ENCODE data around the gene MX2. TPM values are rescaled to one million over a fixed set of nuclear protein-coding genes. Genes with fewer than 3 reads are reported as not detected.

MX2 gene
- total and polyA plus RNA-seq, 7 experiments from 2014 or later, result 46.7 to 116 (median 99.8) TPM

DNA sequence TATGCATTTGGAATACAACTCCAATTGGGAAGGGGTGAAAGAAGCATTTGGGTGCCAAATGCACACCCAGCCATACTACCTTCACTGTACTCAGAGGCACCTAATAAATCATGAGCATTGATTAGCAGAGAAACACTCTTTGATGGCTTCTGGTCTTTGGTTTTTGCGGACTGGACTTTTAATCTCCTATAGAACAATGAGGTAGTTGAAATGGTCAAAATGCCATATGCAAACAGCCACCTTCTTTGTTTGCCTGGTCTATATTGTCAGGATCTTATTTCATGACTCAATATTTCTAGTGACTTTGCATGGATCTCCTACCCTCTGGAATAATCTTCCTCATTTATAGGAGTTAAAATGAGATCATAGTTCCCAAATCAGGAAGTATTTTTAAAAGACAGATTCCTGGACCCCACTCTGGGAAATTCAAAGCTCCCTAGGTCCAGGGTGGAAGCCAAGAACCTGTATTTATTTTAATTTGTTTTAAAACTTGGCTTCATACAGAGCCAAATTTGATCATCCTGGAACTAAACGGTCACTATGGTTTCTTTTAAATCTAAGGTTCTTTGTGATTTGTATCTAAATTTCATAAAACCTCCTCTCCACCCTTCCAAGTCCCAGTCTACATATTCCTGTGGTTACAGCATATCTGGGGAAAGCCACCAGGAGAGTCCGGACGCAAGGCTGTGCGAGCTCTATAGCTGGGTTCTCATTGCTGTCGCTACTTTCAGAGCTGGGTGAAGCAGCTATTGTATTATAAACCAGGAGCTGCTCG, 36.5 kb upstream of the MX2 start:
- intact Hi-C loops (cut with micrococcal nuclease), result no loop called here
- POLR2A ChIA-PET, result no interaction called here
- no peaks in the 10 kb centered on the region for H3K36me3 ChIP-seq (ENCODE audit: control insufficient read depth in 2 of 3, insufficient read depth in 3 of 3, low read length in 3 of 3)
- H3K36me3 Mint-ChIP-seq, result no peaks in the 10 kb centered on the region
- CTCF ChIA-PET, result interaction anchor here (1.2 kb wide), 1 partner anchor 7 kb away, joined by 4 read pairs; no protein-coding TSS in a partner anchor
- peaks cover 0 to 16% (median 5%) of the 10 kb centered on the region in 7 donors for H3K4me1 Mint-ChIP-seq
- ATAC-seq (no peak), DNase-seq (no peak)
- peaks cover 0 to 14% (median 4%) of the 10 kb centered on the region in 5 donors for H3K27me3 Mint-ChIP-seq
- H3K27ac Mint-ChIP-seq, result no peak overlapping the region
- H3K9me3 ChIP-seq (ENCODE audit: control insufficient read depth in 2 of 3, low read length in 3 of 3), result no peaks in the 10 kb centered on the region
- H3K4me1 ChIP-seq (ENCODE audit: control insufficient read depth in 2 of 2, insufficient read depth in 2 of 2, low read length in 2 of 2), result peaks cover 0 to 8% of the 10 kb centered on the region in 2 donors
- H3K4me3 Mint-ChIP-seq, result no peak overlapping the region
- H3K27me3 ChIP-seq (ENCODE audit: control insufficient read depth in 2 of 2, insufficient read depth in 2 of 2, low read length in 2 of 2), result no peaks in the 10 kb centered on the region
- H3K27ac ChIP-seq (ENCODE audit: low read depth, low read length), result no peak overlapping the region
- H3K9me3 Mint-ChIP-seq, result no peaks in the 10 kb centered on the region
- H3K4me3 ChIP-seq (ENCODE audit: low read length), result no peak overlapping the region

GRCh38 chr21:41326414-41327080, 35.3 kb upstream of the MX2 start:
- Histone ChIP-seq H3K4me3 (ENCODE audit: low read length) (no peak overlapping the region), H3K27ac (ENCODE audit: low read depth, low read length) (no peak overlapping the region), H3K9me3 (ENCODE audit: control insufficient read depth in 2 of 3, low read length in 3 of 3) (no peaks in the 10 kb centered on the region), H3K4me1 (ENCODE audit: control insufficient read depth in 2 of 2, insufficient read depth in 2 of 2, low read length in 2 of 2) (peaks cover 0 to 3% of the 10 kb centered on the region in 2 donors), H3K36me3 (ENCODE audit: control insufficient read depth in 2 of 3, insufficient read depth in 3 of 3, low read length in 3 of 3) (no peaks in the 10 kb centered on the region), H3K27me3 (ENCODE audit: control insufficient read depth in 2 of 2, insufficient read depth in 2 of 2, low read length in 2 of 2) (no peaks in the 10 kb centered on the region)
- H3K4me1 Mint-ChIP-seq, result peaks cover 0 to 5% (median 2%) of the 10 kb centered on the region in 7 donors
- POLR2A ChIA-PET, result no interaction called here
- no peaks in the 10 kb centered on the region for H3K9me3 Mint-ChIP-seq
- DNase-seq, result no peak
- no peak for ATAC-seq
- no peak overlapping the region for H3K27ac Mint-ChIP-seq
- CTCF ChIA-PET, result interaction anchor here (1.2 kb wide), 1 partner anchor 9 kb away, joined by 4 read pairs; no protein-coding TSS in a partner anchor
- H3K27me3 Mint-ChIP-seq, result peaks cover 0 to 14% (median 4%) of the 10 kb centered on the region in 5 donors
- H3K4me3 Mint-ChIP-seq, result no peak overlapping the region
- intact Hi-C loops (cut with micrococcal nuclease), result no loop called here
- H3K36me3 Mint-ChIP-seq, result no peaks in the 10 kb centered on the region

DNA sequence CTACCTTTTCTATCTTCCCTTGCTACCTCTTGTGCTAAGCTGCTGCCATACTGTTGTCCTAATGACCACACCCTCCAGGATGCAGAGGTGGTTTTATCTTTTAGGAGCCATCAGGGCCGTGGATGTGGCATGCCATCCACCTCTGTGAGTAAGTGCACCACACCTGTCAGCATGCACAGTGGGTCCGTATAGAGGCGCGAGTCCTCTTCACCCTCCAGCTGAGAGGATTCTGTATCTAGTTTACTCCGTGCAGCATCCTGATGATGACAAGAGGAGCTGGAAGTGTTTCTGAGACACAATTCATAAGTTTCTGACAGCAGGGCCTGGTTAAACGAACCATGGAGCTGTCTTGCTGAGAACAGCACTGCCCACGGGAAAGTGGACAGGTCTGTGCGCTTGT, 34.1 kb upstream of the MX2 start:
- no peak for DNase-seq
- H3K4me1 Mint-ChIP-seq, result no peaks in the 10 kb centered on the region
- H3K9me3 ChIP-seq (ENCODE audit: control insufficient read depth in 2 of 3, low read length in 3 of 3), result no peaks in the 10 kb centered on the region
- H3K9me3 Mint-ChIP-seq, result peaks cover 0 to 4% (median 0%) of the 10 kb centered on the region in 11 donors
- H3K27ac ChIP-seq (ENCODE audit: low read depth, low read length), result no peak overlapping the region
- H3K27me3 Mint-ChIP-seq, result peaks cover 0 to 21% (median 0%) of the 10 kb centered on the region in 5 donors
- no peak overlapping the region for H3K4me3 Mint-ChIP-seq
- H3K27ac Mint-ChIP-seq, result no peak overlapping the region
- no peaks in the 10 kb centered on the region for H3K36me3 Mint-ChIP-seq
- POLR2A ChIA-PET, result no interaction called here
- H3K4me3 ChIP-seq (ENCODE audit: low read length), result no peak overlapping the region
- no peak for ATAC-seq
- CTCF ChIA-PET, result no interaction called here
- no peaks in the 10 kb centered on the region for H3K4me1 ChIP-seq (ENCODE audit: control insufficient read depth in 2 of 2, insufficient read depth in 2 of 2, low read length in 2 of 2)
- intact Hi-C loops (cut with micrococcal nuclease), result no loop called here
- no peaks in the 10 kb centered on the region for H3K27me3 ChIP-seq (ENCODE audit: control insufficient read depth in 2 of 2, insufficient read depth in 2 of 2, low read length in 2 of 2)
- no peaks in the 10 kb centered on the region for H3K36me3 ChIP-seq (ENCODE audit: control insufficient read depth in 2 of 3, insufficient read depth in 3 of 3, low read length in 3 of 3)

DNA sequence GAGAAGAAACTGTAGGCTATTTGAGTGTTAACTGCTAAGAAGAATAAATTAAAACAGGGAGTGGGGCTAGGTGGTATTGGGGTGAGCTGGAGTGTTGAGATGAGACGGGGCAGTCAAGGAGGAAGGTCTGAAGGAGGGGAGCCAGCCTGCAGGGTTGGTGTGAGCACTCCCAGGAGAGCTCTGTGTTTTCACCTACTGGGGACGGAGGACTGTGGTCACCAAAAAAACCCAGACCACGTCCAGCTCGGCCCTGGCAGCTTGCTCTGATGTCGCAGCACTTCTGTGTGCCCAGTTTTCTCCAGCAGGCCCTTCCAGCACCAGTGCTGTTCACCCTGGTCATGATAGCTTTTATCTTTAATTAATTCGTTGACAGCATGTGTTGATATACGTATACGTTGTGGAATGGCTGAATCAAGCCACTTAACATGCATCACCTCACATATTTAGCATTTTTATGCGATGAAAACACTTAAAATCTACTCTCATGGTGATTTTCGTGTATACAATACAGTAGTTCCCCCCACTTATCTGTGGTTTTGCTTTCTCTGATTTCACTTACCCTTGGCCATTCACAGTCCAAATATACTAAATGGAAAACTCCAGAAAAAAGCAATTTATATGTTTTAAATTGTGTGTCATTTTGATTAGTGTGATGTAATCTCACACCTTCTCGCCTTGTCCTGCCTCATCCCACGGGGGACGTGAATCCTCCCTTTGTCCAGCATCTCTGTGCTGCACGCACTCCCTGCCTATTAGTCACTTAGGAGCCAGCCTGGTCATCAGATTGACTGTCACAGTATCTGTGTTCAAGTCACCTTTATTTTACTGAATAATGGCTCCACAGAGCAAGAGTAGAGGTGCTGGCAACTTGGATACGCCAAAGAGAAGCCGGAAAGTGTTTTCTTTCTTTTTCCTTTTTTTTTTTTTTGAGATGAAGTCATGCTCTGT, 32.9 kb upstream of the MX2 start:
- Histone ChIP-seq H3K27me3 (ENCODE audit: control insufficient read depth in 2 of 2, insufficient read depth in 2 of 2, low read length in 2 of 2) (no peaks in the 10 kb centered on the region), H3K27ac (ENCODE audit: low read depth, low read length) (no peak overlapping the region), H3K36me3 (ENCODE audit: control insufficient read depth in 2 of 3, insufficient read depth in 3 of 3, low read length in 3 of 3) (no peaks in the 10 kb centered on the region), H3K9me3 (ENCODE audit: control insufficient read depth in 2 of 3, low read length in 3 of 3) (peaks cover 0 to 7% (median 2%) of the 10 kb centered on the region in 3 experiments), H3K4me3 (ENCODE audit: low read length) (no peak overlapping the region), H3K4me1 (ENCODE audit: control insufficient read depth in 2 of 2, insufficient read depth in 2 of 2, low read length in 2 of 2) (no peaks in the 10 kb centered on the region)
- ChIA-PET POLR2A (no interaction called here), CTCF (no interaction called here)
- no peak for ATAC-seq
- intact Hi-C loops (cut with micrococcal nuclease), result no loop called here
- peaks cover 0 to 29% (median 4%) of the 10 kb centered on the region in 5 donors for H3K27me3 Mint-ChIP-seq
- H3K4me3 Mint-ChIP-seq, result no peak overlapping the region
- peaks cover 0 to 7% (median 0%) of the 10 kb centered on the region in 5 donors for H3K36me3 Mint-ChIP-seq
- no peaks in the 10 kb centered on the region for H3K4me1 Mint-ChIP-seq
- peaks cover 0 to 13% (median 6%) of the 10 kb centered on the region in 11 donors for H3K9me3 Mint-ChIP-seq
- no peak overlapping the region for H3K27ac Mint-ChIP-seq
- DNase-seq, result no peak

DNA sequence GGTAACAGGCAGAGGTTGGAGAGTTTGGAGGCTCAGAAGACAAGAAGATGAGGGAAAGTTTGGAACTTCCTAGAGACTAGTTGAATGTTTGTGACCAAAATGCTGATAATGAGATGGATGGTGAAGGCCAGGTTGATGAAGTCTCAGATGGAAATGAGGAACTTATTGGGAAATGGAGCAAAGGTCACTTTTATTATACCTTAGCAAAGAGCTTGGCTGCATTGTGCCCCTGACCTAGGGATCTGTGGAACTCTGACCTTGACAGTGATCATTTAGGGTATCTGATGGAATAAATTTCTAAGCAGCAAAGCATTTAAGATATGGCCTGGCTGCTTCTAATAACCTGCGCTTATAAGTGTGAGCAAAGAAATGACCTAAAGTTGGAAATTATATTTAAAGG, 28.1 kb upstream of the MX2 start:
- H3K9me3 ChIP-seq (ENCODE audit: control insufficient read depth in 2 of 3, low read length in 3 of 3), result peaks cover 0 to 11% (median 9%) of the 10 kb centered on the region in 3 experiments
- H3K9me3 Mint-ChIP-seq, result peaks cover 2 to 29% (median 8%) of the 10 kb centered on the region in 11 donors
- intact Hi-C loops (cut with micrococcal nuclease), result no loop called here
- H3K27ac Mint-ChIP-seq, result peak overlapping the region in 1 of 9 donors; percentile 7
- no peak overlapping the region for H3K4me3 ChIP-seq (ENCODE audit: low read length)
- DNase-seq, result no peak
- peaks cover 0 to 29% (median 5%) of the 10 kb centered on the region in 5 donors for H3K27me3 Mint-ChIP-seq
- H3K4me1 ChIP-seq (ENCODE audit: control insufficient read depth in 2 of 2, insufficient read depth in 2 of 2, low read length in 2 of 2), result no peaks in the 10 kb centered on the region
- ATAC-seq, result no peak
- H3K27me3 ChIP-seq (ENCODE audit: control insufficient read depth in 2 of 2, insufficient read depth in 2 of 2, low read length in 2 of 2), result no peaks in the 10 kb centered on the region
- POLR2A ChIA-PET, result no interaction called here
- no peak overlapping the region for H3K27ac ChIP-seq (ENCODE audit: low read depth, low read length)
- H3K36me3 ChIP-seq (ENCODE audit: control insufficient read depth in 2 of 3, insufficient read depth in 3 of 3, low read length in 3 of 3), result no peaks in the 10 kb centered on the region
- H3K4me3 Mint-ChIP-seq, result no peak overlapping the region
- H3K36me3 Mint-ChIP-seq, result peaks cover 0 to 13% (median 0%) of the 10 kb centered on the region in 5 donors
- no peaks in the 10 kb centered on the region for H3K4me1 Mint-ChIP-seq
- CTCF ChIA-PET, result no interaction called here

- intact Hi-C loops (cut with micrococcal nuclease), result loop anchor here in 1 of 2 donors (5.0 kb wide), 1 partner anchor 50 kb away; no protein-coding TSS in a partner anchor
- Mint-ChIP-seq H3K9me3 (peaks cover 2 to 35% (median 13%) of the 10 kb centered on the region in 11 donors), H3K27ac (no peak overlapping the region), H3K36me3 (peaks cover 0 to 17% (median 5%) of the 10 kb centered on the region in 5 donors), H3K27me3 (peaks cover 0 to 30% (median 5%) of the 10 kb centered on the region in 5 donors), H3K4me3 (no peak overlapping the region), H3K4me1 (no peaks in the 10 kb centered on the region)
- ChIA-PET CTCF (no interaction called here), POLR2A (interaction anchor here (1.0 kb wide), 1 partner anchor 34 kb away, joined by 3 read pairs; no protein-coding TSS in a partner anchor)
- DNase-seq (no peak), ATAC-seq (no peak)
- H3K9me3 ChIP-seq (ENCODE audit: control insufficient read depth in 2 of 3, low read length in 3 of 3), result peaks cover 0 to 11% (median 9%) of the 10 kb centered on the region in 3 experiments
- no peaks in the 10 kb centered on the region for H3K4me1 ChIP-seq (ENCODE audit: control insufficient read depth in 2 of 2, insufficient read depth in 2 of 2, low read length in 2 of 2)
- no peaks in the 10 kb centered on the region for H3K36me3 ChIP-seq (ENCODE audit: control insufficient read depth in 2 of 3, insufficient read depth in 3 of 3, low read length in 3 of 3)
- no peak overlapping the region for H3K27ac ChIP-seq (ENCODE audit: low read depth, low read length)
- no peaks in the 10 kb centered on the region for H3K27me3 ChIP-seq (ENCODE audit: control insufficient read depth in 2 of 2, insufficient read depth in 2 of 2, low read length in 2 of 2)
- H3K4me3 ChIP-seq (ENCODE audit: low read length), result no peak overlapping the region
These were observed 24.3 kb upstream of the MX2 start for GRCh38 chr21:41337515-41337914.

All from naive thymus-derived CD4-positive, alpha-beta T cell (primary cell).